Psoas muscle (tissue), 8 donors: ENCODE measurements around the gene PSKH1. TPM values are rescaled to one million over a fixed set of nuclear protein-coding genes. Genes with fewer than 3 reads are reported as not detected.
A peak's percentile ranks its signal among the peaks of the same experiment; 100 is the strongest.
"Not testable (repeated sequence)": the region's sequence is repeated elsewhere in the genome, so short reads cannot be mapped to it uniquely, and the experiment has no call there.

ENCODE experiments used
- ATAC-seq, 4 donors: fragments of 200-7000 bp; cut with Tn5 transposase; one replicate each; pipeline ENCODE4 v1.9.1; 2020; ENCODE audit warnings: moderate library complexity in 3 of 4, mild to moderate bottlenecking in 2 of 4
- DNase-seq, 2 donors: peaks; one replicate each; pipeline ENCODE4 v3.0.0-alpha.2; 2020
- H3K27ac ChIP-seq: fragments of 200-600 bp; one replicate; pipeline ENCODE4 v1.8.0; 2022
- H3K27me3 ChIP-seq, 3 donors: fragments of 200-600 bp in 1 of 3; one replicate each; pipeline versions ENCODE4 v1.6.1 to v1.8.0; 2013 to 2022; ENCODE audit warnings: low read length in 2 of 3, mild to moderate bottlenecking in 2 of 3, moderate library complexity in 1 of 3; ENCODE audit not compliant: insufficient read depth in 3 of 3
- H3K36me3 ChIP-seq, 2 donors: fragments of 200-600 bp in 1 of 2; one replicate each; pipeline versions ENCODE4 v1.6.1 to v1.8.0; 2013 to 2022; ENCODE audit warnings: low read depth in 1 of 2, mild to moderate bottlenecking in 1 of 2, moderate library complexity in 1 of 2; ENCODE audit not compliant: insufficient read depth in 1 of 2
- H3K4me1 ChIP-seq: fragments of 200-600 bp; one replicate; pipeline ENCODE4 v1.8.0; 2022
- H3K4me3 ChIP-seq: fragments of 200-600 bp; one replicate; pipeline ENCODE4 v1.8.0; 2022; ENCODE audit warnings: mild to moderate bottlenecking
- H3K9me3 ChIP-seq: fragments of 200-600 bp; one replicate; pipeline ENCODE4 v1.8.0; 2022
- WGBS, 3 donors: extraction: QIAGEN DNeasy Blood & Tissue Kit; methylation state at CpG; one replicate each; pipeline versions ENCODE4 v1.1.6 to v1.1.7; 2013; 5-methylcytosine and 5-hydroxymethylcytosine counted together
- intact Hi-C, 2 donors: fragments of 100-400 bp; cut with DNase I; formaldehyde crosslinking; loops; one replicate each; pipeline versions ENCODE4 v1.11.0 to v1.14.2; 2022
- polyA plus RNA-seq, 3 donors: library from polyadenylated mRNA; stranded (reverse); fragments of 200-250 nt; gene quantifications; one replicate each; pipeline ENCODE4 v1.2.3, GENCODE V29; 2013
- total RNA-seq, 4 donors: library from RNA; stranded (reverse); fragmentation: NEBNext Ultra II Directional in 2 of 4; extraction: Animal tissue kit (Norgen Biotek cat#: 25700) in 2 of 4; gene quantifications; one replicate each; pipeline versions ENCODE4 v1.2.1 to v1.2.4, GENCODE V29; 2021 to 2023
- TF ChIP-seq, protein P1 (sequence below): fragments of 200-600 bp; IDR thresholded peaks from one replicate; pipeline ENCODE4 v1.8.0; 2022; ENCODE audit warnings: antibody characterized with exemption
- donor health status: healthy with polysubstance abuse.
- donor health status: DM: no; HTN: no; CAD: no; lungs with moderate emphysema.
- donor health status: Bipolar disorder and iron deficiency.
- donor health status: healthy.
- donor health status: DM: yes; HTN: yes; CAD: no.
- donor health status: DM: no; HTN: no; CAD: no.
- donor health status: DM: no; HTN: no; CAD: no.
- donor health status: DM: yes; HTN: yes; CAD: no.

PSKH1 gene
- total and polyA plus RNA-seq, 7 donors = 9.6 to 18.8 (median 15.6) TPM

DNA sequence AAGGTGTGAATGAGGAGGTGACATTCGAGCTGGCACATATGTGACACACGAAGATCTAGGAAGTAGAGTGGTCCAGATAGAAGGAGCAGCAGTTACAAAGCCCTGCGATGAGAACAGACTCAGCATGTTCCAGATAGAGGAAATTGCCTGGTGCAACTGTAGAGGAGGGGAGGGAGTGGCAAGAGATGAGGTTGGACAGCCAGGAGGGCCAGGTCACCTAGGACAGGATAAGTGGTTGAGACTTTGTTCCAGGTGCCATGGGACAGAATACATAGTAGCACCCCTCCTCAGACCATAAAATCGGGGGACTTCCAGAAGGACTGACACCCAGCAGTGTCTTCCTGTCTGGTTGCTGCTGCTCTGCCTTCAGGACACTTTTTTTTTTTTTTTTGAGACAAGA is 34.6 kb upstream of the PSKH1 start:
- DNase-seq (peak in 1 of 2 donors; percentile 36), ATAC-seq (peak in 2 of 4 donors; percentile 5 to 12)
- intact Hi-C loops = no loop called here
- peaks cover 87% of the 10 kb centered on the region for H3K4me1 ChIP-seq
- 32 to 64% (median 41%) methylated on average over 4 of the region's 4 CpGs for WGBS, 3 donors
- H3K27me3 ChIP-seq = no peaks in the 10 kb centered on the region
- no peak overlapping the region for H3K4me3 ChIP-seq
- peaks cover 0 to 14% of the 10 kb centered on the region in 2 donors for H3K36me3 ChIP-seq
- H3K9me3 ChIP-seq = no peaks in the 10 kb centered on the region
- peak overlapping the region; percentile 87 for H3K27ac ChIP-seq
- TF ChIP-seq, protein P1, sequence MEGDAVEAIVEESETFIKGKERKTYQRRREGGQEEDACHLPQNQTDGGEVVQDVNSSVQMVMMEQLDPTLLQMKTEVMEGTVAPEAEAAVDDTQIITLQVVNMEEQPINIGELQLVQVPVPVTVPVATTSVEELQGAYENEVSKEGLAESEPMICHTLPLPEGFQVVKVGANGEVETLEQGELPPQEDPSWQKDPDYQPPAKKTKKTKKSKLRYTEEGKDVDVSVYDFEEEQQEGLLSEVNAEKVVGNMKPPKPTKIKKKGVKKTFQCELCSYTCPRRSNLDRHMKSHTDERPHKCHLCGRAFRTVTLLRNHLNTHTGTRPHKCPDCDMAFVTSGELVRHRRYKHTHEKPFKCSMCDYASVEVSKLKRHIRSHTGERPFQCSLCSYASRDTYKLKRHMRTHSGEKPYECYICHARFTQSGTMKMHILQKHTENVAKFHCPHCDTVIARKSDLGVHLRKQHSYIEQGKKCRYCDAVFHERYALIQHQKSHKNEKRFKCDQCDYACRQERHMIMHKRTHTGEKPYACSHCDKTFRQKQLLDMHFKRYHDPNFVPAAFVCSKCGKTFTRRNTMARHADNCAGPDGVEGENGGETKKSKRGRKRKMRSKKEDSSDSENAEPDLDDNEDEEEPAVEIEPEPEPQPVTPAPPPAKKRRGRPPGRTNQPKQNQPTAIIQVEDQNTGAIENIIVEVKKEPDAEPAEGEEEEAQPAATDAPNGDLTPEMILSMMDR = no peak

DNA sequence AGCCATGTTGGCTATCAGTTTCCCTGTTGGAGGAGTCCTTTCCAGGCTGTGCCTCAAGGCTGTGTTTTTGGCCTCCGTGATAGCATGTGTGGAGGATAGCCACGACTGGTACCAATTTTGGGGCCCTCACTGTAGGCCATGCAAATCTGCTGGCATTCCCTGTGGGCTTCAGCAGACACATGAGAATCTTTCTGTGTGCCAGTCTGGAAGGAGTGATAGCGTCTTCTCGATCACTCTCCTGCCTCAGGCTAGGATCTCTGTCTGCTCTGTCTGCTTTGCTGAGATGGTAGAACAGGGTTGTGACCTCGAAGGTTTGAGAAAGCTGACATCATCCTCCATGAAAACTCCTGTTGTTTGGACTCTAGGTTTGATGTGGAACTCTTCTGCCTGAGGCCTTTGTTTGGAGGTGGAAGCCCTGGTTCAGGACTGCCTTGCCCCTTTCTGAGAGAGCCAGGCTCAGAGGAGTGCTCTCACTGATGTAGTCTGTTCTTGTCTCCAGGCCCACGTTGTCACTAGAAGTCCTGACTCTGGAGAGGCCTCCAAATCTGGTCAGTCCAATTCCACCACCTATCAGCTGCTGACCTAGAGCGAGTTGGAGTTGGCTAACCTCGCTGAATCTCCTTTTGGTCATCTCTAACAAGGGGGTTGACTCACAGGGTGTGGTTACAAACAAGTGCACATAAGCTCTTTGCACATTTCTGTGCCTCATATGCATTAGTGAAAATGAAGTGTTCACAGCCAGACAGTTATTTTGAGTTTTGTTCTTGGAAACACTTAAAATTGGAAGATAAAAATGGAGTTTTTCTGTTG is 32.3 kb upstream of the PSKH1 start:
- 38 to 57% (median 47%) methylated on average over 8 of the region's 8 CpGs for WGBS, 3 donors
- DNase-seq (peak in 1 of 2 donors; percentile 41), ATAC-seq (peak in 2 of 4 donors; percentile 13 to 30)
- Histone ChIP-seq H3K36me3 (peaks cover 0 to 20% of the 10 kb centered on the region in 2 donors), H3K4me1 (peaks cover 91% of the 10 kb centered on the region), H3K9me3 (no peaks in the 10 kb centered on the region), H3K27ac (peak overlapping the region; percentile 92), H3K27me3 (no peaks in the 10 kb centered on the region), H3K4me3 (no peak overlapping the region)
- intact Hi-C loops = no loop called here
- TF ChIP-seq, protein P1 = no peak

DNA sequence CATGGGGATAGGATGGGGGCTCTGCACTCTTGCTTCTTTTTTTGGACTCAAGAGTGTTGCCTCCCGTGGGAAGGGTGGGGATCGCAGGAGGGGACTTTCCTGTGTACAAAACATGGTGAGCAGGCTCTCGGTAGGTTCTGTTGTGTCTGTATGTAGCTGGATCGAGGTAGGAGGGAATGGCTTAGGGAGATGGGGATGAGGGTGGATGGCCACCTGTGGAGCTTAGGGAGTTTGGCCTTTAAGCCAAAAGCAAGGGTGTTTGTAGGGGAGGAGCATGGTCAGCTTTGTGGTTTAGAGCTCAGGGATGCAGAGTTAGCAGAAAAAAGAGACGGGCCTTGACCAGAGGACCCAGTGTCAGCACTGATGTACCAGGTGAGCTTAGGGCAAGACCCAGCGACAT is 31.2 kb upstream of the PSKH1 start:
- intact Hi-C loops = no loop called here
- ATAC-seq = no peak

DNA sequence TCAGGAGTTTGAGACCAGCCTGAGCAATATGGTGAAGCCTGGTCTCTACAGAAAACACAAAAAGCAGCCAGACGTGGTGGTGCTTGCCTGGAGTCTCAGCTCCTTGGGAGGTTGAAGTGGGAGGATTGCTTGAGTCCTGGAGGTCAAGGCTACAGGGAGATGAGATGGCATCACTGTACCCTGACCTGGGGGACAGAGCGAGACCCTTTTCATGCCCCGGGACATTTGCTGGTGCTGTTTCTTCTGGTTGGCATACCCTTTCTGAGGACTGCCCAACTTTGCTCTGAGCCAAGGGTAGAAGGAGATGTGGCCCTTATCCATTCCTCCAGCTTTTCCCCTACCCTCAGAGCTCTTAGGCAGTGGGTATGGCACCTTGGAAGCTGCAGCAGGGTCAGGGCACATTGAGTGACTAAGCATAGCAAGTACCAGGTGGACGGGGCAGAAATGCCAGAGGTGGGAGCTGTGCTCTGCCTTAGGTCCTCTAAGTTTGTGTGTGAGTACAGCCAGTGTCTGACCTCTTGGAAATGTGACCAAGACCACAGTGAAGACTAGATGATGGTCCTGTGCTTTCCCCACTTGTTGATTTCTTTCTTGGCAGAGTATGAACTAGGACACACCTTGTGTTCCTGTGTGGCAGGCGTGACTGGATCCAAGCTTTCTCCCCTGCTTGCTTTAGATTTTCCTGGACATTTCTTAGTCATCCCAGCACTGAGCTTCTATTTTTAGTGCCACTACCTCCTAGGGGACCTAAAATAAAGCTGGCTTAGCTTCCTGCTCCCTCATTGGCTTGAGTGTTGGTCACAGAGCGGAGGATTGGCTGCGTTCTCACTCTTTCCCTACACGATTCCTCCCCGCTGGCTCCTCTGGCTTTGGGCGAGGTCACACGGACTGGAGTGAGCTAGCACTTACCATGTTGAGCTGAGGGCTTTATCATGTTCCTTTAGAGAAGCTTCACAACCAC is 30.2 kb upstream of the PSKH1 start:
- TF ChIP-seq, protein P1 = no peak
- intact Hi-C loops = no loop called here
- peaks cover 70% of the 10 kb centered on the region for H3K4me1 ChIP-seq
- no peak overlapping the region for H3K4me3 ChIP-seq
- H3K27ac ChIP-seq = peak overlapping the region; percentile 92
- H3K36me3 ChIP-seq = peaks cover 0 to 41% of the 10 kb centered on the region in 2 donors
- ATAC-seq = peak; percentile 86 to 94 (median 90)
- WGBS, 3 donors = 27 to 34% (median 32%) methylated on average over 11 of the region's 11 CpGs
- H3K9me3 ChIP-seq = no peaks in the 10 kb centered on the region
- DNase-seq = peak; percentile 83 to 93
- no peaks in the 10 kb centered on the region for H3K27me3 ChIP-seq

More for the DNA sequence above, 31.2 kb upstream of the PSKH1 start:
- H3K4me3 ChIP-seq = no peak overlapping the region
- peaks cover 80% of the 10 kb centered on the region for H3K4me1 ChIP-seq
- TF ChIP-seq, protein P1 = no peak
- H3K27ac ChIP-seq = peak overlapping the region; percentile 92
- peaks cover 0 to 31% of the 10 kb centered on the region in 2 donors for H3K36me3 ChIP-seq
- no peaks in the 10 kb centered on the region for H3K9me3 ChIP-seq
- DNase-seq = no peak
- no peaks in the 10 kb centered on the region for H3K27me3 ChIP-seq
- 73 to 78% (median 77%) methylated on average over 6 of the region's 6 CpGs for WGBS, 3 donors

DNA sequence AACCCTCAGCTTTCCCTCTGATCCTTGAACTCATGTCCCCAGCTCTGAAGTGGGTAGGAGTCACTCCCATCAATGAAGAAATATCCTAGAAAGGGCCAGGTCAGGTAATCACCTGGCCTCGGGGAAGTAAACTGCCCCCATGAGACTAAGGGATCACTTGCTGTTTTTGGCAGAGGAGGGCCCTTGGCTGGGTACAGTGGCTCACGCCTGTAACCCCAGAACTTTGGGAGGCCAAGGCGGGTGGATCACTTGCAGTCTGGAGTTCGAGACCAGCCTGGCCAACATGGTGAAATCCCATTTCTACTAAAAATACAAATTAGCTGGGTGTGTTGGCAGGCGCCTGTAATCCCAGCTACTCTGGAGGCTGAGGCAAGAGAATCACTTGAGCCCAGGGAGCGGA is 29.0 kb upstream of the PSKH1 start:
- H3K4me3 ChIP-seq, H3K9me3 ChIP-seq, H3K27me3 ChIP-seq, ATAC-seq, intact Hi-C loops: not testable (repeated sequence)
- DNase-seq = peak in 1 of 2 donors; percentile 52
- WGBS, 3 donors = 54 to 80% (median 59%) methylated on average over 6 of the region's 6 CpGs
- Histone ChIP-seq H3K27ac (peak overlapping the region; percentile 92), H3K4me1 (peaks cover 59% of the 10 kb centered on the region), H3K36me3 (peaks cover 2 to 52% of the 10 kb centered on the region in 2 donors)
